Tibial nerve (tissue), 4 donors: ENCODE results near the gene ZBTB7C.

Experiments used
- CTCF ChIP-seq, 5 experiments: fragments of 200-600 bp in 3 of 5; fragments of 450-650 bp in 2 of 5; sonication (generic) in 3 of 5; IDR thresholded peaks; one replicate each; pipeline ENCODE4 v1.5.1; 2016 to 2019; ENCODE audit warnings: antibody characterized with exemption in 5 of 5, mild to moderate bottlenecking in 3 of 5, moderate library complexity in 2 of 5
- EP300 ChIP-seq, 2 donors: sonication (generic); formaldehyde crosslinking; IDR thresholded peaks; one replicate each; pipeline ENCODE4 v1.6.1; 2017; ENCODE audit warnings: antibody characterized with exemption in 2 of 2, mild to moderate bottlenecking in 1 of 2
- POLR2A ChIP-seq, 2 donors: fragments of 450-650 bp; IDR thresholded peaks; one replicate each; pipeline ENCODE4 v1.6.1; 2017; ENCODE audit warnings: antibody characterized with exemption in 2 of 2, mild to moderate bottlenecking in 2 of 2, moderate library complexity in 2 of 2

DNA sequence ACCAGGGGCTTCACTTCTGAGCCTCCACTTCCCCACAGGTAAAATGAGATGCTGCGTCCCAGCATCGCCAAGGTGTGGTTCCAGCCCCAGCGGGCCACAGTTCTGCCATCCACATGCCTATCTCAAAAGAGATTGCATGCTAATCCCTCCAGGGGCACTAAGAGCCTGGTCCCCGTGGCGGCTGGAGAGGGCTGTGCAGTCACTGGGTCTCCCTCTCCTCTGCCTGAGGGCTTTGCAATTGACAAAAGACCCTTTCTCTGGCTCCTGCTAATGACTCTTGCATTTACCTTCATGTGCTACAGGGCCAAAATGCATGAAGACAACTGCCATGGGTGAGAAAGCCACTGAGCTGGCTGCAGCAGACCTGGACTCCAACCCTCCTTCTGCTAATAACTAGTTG, 18.5 kb downstream of the ZBTB7C start:
- no peak for TF ChIP-seq CTCF (IDR thresholded peaks at IDR 0.05)
- TF ChIP-seq EP300 (IDR thresholded peaks at IDR 0.05), result no peak
- TF ChIP-seq POLR2A (IDR thresholded peaks at IDR 0.05), result no peak
